H1 (cell line): Measurements from ENCODE around the gene RHBDF2. TPM values are rescaled to one million over a fixed set of nuclear protein-coding genes. Genes with fewer than 3 reads are reported as not detected.

Experiments
- JUN ChIP-seq: IDR thresholded peaks from 2 replicates; pipeline ENCODE4 v1.6.1; 2011; ENCODE audit warnings: low read depth, mild to moderate bottlenecking, improper control_type of control experiment, low read length
- POLR2AphosphoS5 ChIP-seq: IDR thresholded peaks from 2 replicates; pipeline ENCODE4 v1.6.1; 2011; ENCODE audit warnings: low read depth, low read length
- polyA plus RNA-seq, 7 experiments: library from polyadenylated mRNA; depleted of rRNA in 3 of 7; stranded (reverse) in 5 of 7; unstranded in 2 of 7; fragments of >200 nt in 5 of 7; fragments of 200-250 nt in 2 of 7; gene quantifications; 1 replicate in 5 of 7; 2 replicates in 1 of 7; 4 replicates in 1 of 7; pipeline versions ENCODE4 v1.2.1 to v1.2.3, GENCODE V29; 2011 to 2013; ENCODE audit warnings: missing spikeins in 2 of 7, mixed read lengths in 2 of 7
- total RNA-seq: library from RNA; stranded (reverse); fragmentation: NEBNext Ultra II Directional; extraction: Animal tissue kit (Norgen Biotek cat#: 25700); gene quantifications from 2 replicates; pipeline ENCODE4 v1.2.1, GENCODE V29; 2021

Gene RHBDF2
- total and polyA plus RNA-seq, 2 of the 8 experiments (the other 6 are each of a cell fraction or from before 2014, with no cell fraction given): 21.2 to 25.9 TPM

DNA sequence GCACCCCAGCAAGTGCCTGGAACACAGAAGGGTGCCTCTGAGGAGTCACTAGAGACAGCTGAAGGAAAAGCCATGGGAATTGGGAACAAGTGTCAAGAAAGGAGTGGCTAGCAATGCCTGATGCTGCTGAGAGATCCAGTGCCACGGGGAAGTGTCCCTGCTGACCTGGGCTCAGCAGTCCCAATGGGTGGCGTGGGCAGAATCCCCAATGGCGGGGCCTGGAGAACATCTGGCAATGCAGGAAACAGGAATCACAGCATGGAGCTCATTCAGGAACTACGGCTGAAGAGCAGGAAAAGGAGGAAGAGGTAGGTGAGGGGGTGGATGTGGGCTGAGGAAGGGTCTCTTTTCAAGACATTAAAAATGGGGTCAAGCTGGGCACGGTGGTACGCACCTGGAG is 78.4 kb downstream of the RHBDF2 start (continued):
- TF ChIP-seq JUN: no peak
- TF ChIP-seq POLR2AphosphoS5: no peak
